Bronchial epithelial cell (primary cell): ENCODE data around the gene PROM1. TPM values are rescaled to one million over a fixed set of nuclear protein-coding genes. Genes with fewer than 3 reads are reported as not detected.
A peak's percentile ranks its signal among the peaks of the same experiment; 100 is the strongest.

ENCODE experiments used
- DNase-seq: peaks from one replicate; pipeline ENCODE4 v3.0.0-alpha.2; 2010; ENCODE audit warnings: low read depth
- FAIRE-seq: peaks from 2 replicates; lab custom pipeline; 2011; peaks lifted over from hg19 to GRCh38; lab: Jason Lieb, UNC
- H3K27me3 ChIP-seq: 2 replicates; pipeline ENCODE4 v1.5.1; 2011; ENCODE audit warnings: low read length; ENCODE audit not compliant: control insufficient read depth, insufficient read depth
- H3K36me3 ChIP-seq: 2 replicates; pipeline ENCODE4 v1.5.1; 2011; ENCODE audit warnings: low read length; ENCODE audit not compliant: control insufficient read depth, insufficient read depth
- H3K4me3 ChIP-seq: 2 replicates; pipeline ENCODE4 v1.5.1; 2011; ENCODE audit warnings: mild to moderate bottlenecking, low read depth, low read length, control low read depth
- CTCF ChIP-seq: IDR thresholded peaks from 2 replicates; pipeline ENCODE4 v1.5.1; 2011; ENCODE audit warnings: mild to moderate bottlenecking, moderate library complexity, low read length, control low read depth, inconsistent platforms; ENCODE audit not compliant: insufficient read depth, severe bottlenecking
- total RNA-seq: library from RNA; depleted of rRNA; stranded (reverse); fragments of >200 nt; gene quantifications from 2 replicates; pipeline ENCODE4 v1.2.1, GENCODE V29; 2014

The PROM1 gene
- total RNA-seq, 1 donor from 2014 or later: 0.26 TPM

GRCh38 chr4:16037901-16038300 lies 45.9 kb downstream of the PROM1 start:
- DNase-seq: no peak
- Histone ChIP-seq H3K27me3 (no peaks in the 10 kb centered on the region), H3K4me3 (no peak overlapping the region), H3K36me3 (no peaks in the 10 kb centered on the region)
- no peak for FAIRE-seq
- no peak for TF ChIP-seq CTCF

GRCh38 chr4:16035843-16036242 lies 48.0 kb downstream of the PROM1 start:
- H3K27me3 ChIP-seq: no peaks in the 10 kb centered on the region
- no peak for FAIRE-seq
- H3K36me3 ChIP-seq: no peaks in the 10 kb centered on the region
- H3K4me3 ChIP-seq: no peak overlapping the region
- no peak for TF ChIP-seq CTCF
- no peak for DNase-seq

GRCh38 chr4:16034010-16034748 lies 49.6 kb downstream of the PROM1 start:
- Histone ChIP-seq H3K27me3 (no peaks in the 10 kb centered on the region), H3K36me3 (no peaks in the 10 kb centered on the region), H3K4me3 (no peak overlapping the region)
- no peak for TF ChIP-seq CTCF
- FAIRE-seq (no peak), DNase-seq (peak; percentile 71)

- Histone ChIP-seq H3K27me3 (no peaks in the 10 kb centered on the region), H3K4me3 (no peak overlapping the region), H3K36me3 (no peaks in the 10 kb centered on the region)
- no peak for TF ChIP-seq CTCF
- FAIRE-seq (no peak), DNase-seq (no peak)
Observed at GRCh38 chr4:16032396-16032770, 51.4 kb downstream of the PROM1 start.

- no peak for TF ChIP-seq CTCF
- FAIRE-seq (no peak), DNase-seq (no peak)
- Histone ChIP-seq H3K27me3 (no peaks in the 10 kb centered on the region), H3K4me3 (no peak overlapping the region), H3K36me3 (no peaks in the 10 kb centered on the region)
Observed at GRCh38 chr4:16031546-16032395, 52.1 kb downstream of the PROM1 start.
